GOT3 (cell line): ENCODE results near the gene RASGRF1.

Experiments used
- DNase-seq: peaks from one replicate; lab custom pipeline; 2025; ENCODE audit warnings: mixed read lengths; lab: John Stamatoyannopoulos, UW

RASGRF1 gene

GRCh38 chr15:78951841-78952238 is 138.7 kb downstream of the RASGRF1 start:
- DNase-seq: no peak

GRCh38 chr15:78950902-78951840 is 139.4 kb downstream of the RASGRF1 start:
- DNase-seq: no peak

GRCh38 chr15:78950343-78950742 is 140.2 kb downstream of the RASGRF1 start:
- DNase-seq: no peak

- no peak for DNase-seq
These were observed 141.1 kb downstream of the RASGRF1 start for GRCh38 chr15:78949461-78949860.

- DNase-seq: no peak
These were observed 143.1 kb downstream of the RASGRF1 start for GRCh38 chr15:78947506-78947905.

- DNase-seq: no peak
These were observed 144.1 kb downstream of the RASGRF1 start for GRCh38 chr15:78946493-78946892.

- DNase-seq: no peak
These were observed 145.7 kb downstream of the RASGRF1 start, which contains the start of gene CTSH for GRCh38 chr15:78944669-78945407. Gene CTSH (minus strand): TSS chr15:78945046. CDS start chr15:78944981, 65 bp downstream.

- no peak for DNase-seq
These were observed 146.4 kb downstream of the RASGRF1 start for GRCh38 chr15:78944202-78944625.

- no peak for DNase-seq
These were observed 146.9 kb downstream of the RASGRF1 start for GRCh38 chr15:78943692-78944091.

GRCh38 chr15:78942741-78943140 is 147.8 kb downstream of the RASGRF1 start:
- no peak for DNase-seq

GRCh38 chr15:78938658-78939488 is 151.7 kb downstream of the RASGRF1 start:
- DNase-seq: no peak

- DNase-seq: no peak
These were observed 153.3 kb downstream of the RASGRF1 start for GRCh38 chr15:78937132-78937739.

GRCh38 chr15:78934655-78935023 is 155.9 kb downstream of the RASGRF1 start:
- DNase-seq: no peak

GRCh38 chr15:78933823-78934654 is 156.5 kb downstream of the RASGRF1 start:
- no peak for DNase-seq

GRCh38 chr15:78933187-78933822 is 157.3 kb downstream of the RASGRF1 start:
- no peak for DNase-seq

GRCh38 chr15:78932258-78932808 is 158.2 kb downstream of the RASGRF1 start:
- no peak for DNase-seq

- no peak for DNase-seq
These were observed 158.9 kb downstream of the RASGRF1 start for GRCh38 chr15:78931439-78932257.

- no peak for DNase-seq
These were observed 159.8 kb downstream of the RASGRF1 start for GRCh38 chr15:78930577-78931388.
